Measurements from ENCODE around the gene ADCY4. TPM values are rescaled to one million over a fixed set of nuclear protein-coding genes. Genes with fewer than 3 reads are reported as not detected.

ADCY4 gene
- total and polyA plus RNA-seq, 5 donors, result 24.1 to 45.3 (median 33.4) TPM

DNA sequence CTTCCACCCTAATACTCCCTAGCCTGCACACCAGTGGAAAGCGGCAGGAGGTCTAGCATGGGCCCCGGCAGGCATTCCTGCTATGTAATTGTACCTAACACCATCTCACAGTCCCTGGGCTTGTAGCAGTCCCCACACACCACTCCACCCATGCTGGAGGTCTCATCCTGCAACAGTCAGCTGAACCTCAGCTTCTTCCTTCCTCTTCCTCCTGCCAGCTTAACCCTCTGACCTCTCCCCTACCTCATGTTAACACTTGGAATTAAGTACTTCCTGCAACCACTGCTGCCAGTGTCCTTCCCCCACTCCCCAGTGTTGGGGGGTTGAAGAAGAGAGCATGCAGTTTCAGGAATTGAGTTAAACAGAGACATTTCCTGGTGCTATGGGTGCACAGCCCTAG, 7.6 kb downstream of the ADCY4 start:
- 88% methylated on average over 2 of the region's 2 CpGs for WGBS
- H3K27ac ChIP-seq (ENCODE audit: low read length), result no peak overlapping the region
- H3K4me3 ChIP-seq (ENCODE audit: low read length), result no peak overlapping the region
- no peaks in the 10 kb centered on the region for H3K9me3 ChIP-seq (ENCODE audit: control insufficient read depth, low read length)
- intact Hi-C loops (cut with DNase I), result no loop called here
- H3K4me1 ChIP-seq (ENCODE audit: control insufficient read depth, insufficient read depth, low read length), result no peaks in the 10 kb centered on the region
- no peak for DNase-seq
- no peak for ATAC-seq
- no peaks in the 10 kb centered on the region for H3K27me3 ChIP-seq (ENCODE audit: control insufficient read depth, insufficient read depth)

DNA sequence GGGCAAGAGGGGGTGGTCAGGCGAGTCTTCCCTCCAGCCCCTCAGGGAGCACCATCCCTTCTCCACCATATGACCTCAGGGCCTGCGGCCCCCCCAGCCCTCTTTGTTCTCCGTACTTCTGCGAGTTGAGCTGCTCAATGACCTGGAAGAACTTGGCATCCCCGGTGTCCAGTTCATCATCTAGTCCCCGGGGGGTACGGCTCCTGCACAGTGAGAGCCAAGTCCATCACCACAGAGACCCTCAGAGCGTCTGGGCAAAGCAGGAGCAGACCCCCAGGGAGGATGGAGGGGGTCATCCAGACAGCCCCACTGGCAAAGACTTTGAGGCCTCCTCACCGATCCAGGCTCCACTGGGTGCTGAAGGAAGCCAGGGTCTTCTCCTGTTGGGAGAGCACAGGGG, 8.9 kb downstream of the ADCY4 start:
- Histone ChIP-seq H3K4me1 (ENCODE audit: control insufficient read depth, insufficient read depth, low read length) (no peaks in the 10 kb centered on the region), H3K4me3 (ENCODE audit: low read length) (no peak overlapping the region), H3K27ac (ENCODE audit: low read length) (no peak overlapping the region), H3K27me3 (ENCODE audit: control insufficient read depth, insufficient read depth) (no peaks in the 10 kb centered on the region), H3K9me3 (ENCODE audit: control insufficient read depth, low read length) (no peaks in the 10 kb centered on the region)
- no peak for DNase-seq
- intact Hi-C loops (cut with DNase I), result no loop called here
- no peak for ATAC-seq
- WGBS, result 79% methylated on average over 9 of the region's 9 CpGs

DNA sequence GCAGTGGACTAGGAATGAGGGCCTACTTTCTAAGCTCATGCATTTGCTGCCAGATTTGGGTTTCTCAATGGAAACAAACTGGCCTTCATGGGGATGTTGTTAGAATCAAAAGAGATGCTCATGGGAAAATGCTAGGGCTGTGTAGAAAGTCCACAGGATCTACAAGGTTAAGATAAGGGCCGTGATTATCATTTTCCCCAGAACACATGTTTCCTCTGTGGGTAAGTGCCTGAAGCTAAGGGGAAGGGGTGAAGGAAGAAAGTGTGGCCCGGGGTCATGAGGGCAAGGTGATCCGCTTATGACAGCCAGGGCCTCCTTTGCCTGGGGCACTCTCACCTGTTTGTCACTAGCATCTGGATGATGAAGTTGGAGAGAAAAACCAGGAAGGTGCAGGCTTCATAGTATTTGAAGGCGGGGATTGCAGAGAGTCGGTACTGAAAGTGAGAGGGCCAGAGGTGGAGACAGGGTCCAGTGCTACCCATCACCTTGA, 9.8 kb downstream of the ADCY4 start:
- Histone ChIP-seq H3K4me3 (ENCODE audit: low read length) (no peak overlapping the region), H3K9me3 (ENCODE audit: control insufficient read depth, low read length) (no peaks in the 10 kb centered on the region), H3K4me1 (ENCODE audit: control insufficient read depth, insufficient read depth, low read length) (no peaks in the 10 kb centered on the region), H3K27me3 (ENCODE audit: control insufficient read depth, insufficient read depth) (no peaks in the 10 kb centered on the region), H3K27ac (ENCODE audit: low read length) (no peak overlapping the region)
- 83% methylated on average over 5 of the region's 5 CpGs for WGBS
- ATAC-seq (no peak), DNase-seq (no peak)
- intact Hi-C loops (cut with DNase I), result no loop called here

DNA sequence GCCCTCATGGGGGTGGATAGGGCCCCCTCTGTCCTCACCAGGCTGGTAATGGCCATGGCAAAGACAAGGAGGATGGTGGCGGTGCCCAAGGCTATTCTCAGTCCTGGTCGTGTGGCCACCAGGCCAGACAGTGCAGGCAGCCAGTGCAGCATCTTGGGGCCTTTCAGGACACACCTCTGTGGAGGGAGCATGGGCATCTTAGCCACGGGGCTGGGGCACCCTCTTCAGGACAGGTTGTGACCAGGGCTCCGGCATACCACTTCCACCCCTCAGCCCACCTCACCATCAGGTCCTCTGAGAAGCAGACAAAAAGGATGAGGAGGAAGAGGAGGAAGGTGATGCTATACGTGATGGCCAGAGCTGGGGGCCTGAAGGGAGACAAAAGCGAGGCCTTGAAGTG, 10.8 kb downstream of the ADCY4 start:
- no peaks in the 10 kb centered on the region for H3K4me1 ChIP-seq (ENCODE audit: control insufficient read depth, insufficient read depth, low read length)
- no peaks in the 10 kb centered on the region for H3K27me3 ChIP-seq (ENCODE audit: control insufficient read depth, insufficient read depth)
- no peaks in the 10 kb centered on the region for H3K9me3 ChIP-seq (ENCODE audit: control insufficient read depth, low read length)
- intact Hi-C loops (cut with DNase I), result no loop called here
- peak in 1 of 2 donors; percentile 1 for ATAC-seq
- no peak overlapping the region for H3K4me3 ChIP-seq (ENCODE audit: low read length)
- WGBS, result 82% methylated on average over 6 of the region's 6 CpGs
- no peak overlapping the region for H3K27ac ChIP-seq (ENCODE audit: low read length)
- DNase-seq, result peak in 1 of 3 donors; percentile 6

DNA sequence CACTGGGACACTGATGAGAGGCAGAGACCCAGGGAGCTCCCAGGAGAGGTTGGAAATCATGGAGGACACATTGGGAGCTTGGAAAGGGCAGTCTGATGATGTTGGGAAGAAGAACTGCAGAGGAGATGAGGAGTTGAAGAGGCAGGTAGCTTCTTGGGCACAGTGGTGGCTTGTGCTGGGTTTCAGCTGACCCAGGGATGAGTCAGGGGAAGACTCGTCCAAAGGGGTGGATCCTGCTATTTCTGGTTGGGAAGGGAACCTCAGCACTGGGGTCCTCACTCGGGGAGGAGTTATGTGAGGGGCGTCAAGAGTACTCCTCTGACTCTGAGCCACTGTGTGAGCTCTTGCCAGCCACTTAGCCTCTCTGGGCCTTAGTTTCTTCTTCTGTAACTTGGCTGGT, 11.5 kb downstream of the ADCY4 start:
- Histone ChIP-seq H3K4me3 (ENCODE audit: low read length) (no peak overlapping the region), H3K4me1 (ENCODE audit: control insufficient read depth, insufficient read depth, low read length) (no peaks in the 10 kb centered on the region), H3K27ac (ENCODE audit: low read length) (no peak overlapping the region), H3K27me3 (ENCODE audit: control insufficient read depth, insufficient read depth) (no peaks in the 10 kb centered on the region), H3K9me3 (ENCODE audit: control insufficient read depth, low read length) (no peaks in the 10 kb centered on the region)
- ATAC-seq, result no peak
- intact Hi-C loops (cut with DNase I), result no loop called here
- DNase-seq, result no peak
- 63% methylated on average over 3 of the region's 3 CpGs for WGBS

DNA sequence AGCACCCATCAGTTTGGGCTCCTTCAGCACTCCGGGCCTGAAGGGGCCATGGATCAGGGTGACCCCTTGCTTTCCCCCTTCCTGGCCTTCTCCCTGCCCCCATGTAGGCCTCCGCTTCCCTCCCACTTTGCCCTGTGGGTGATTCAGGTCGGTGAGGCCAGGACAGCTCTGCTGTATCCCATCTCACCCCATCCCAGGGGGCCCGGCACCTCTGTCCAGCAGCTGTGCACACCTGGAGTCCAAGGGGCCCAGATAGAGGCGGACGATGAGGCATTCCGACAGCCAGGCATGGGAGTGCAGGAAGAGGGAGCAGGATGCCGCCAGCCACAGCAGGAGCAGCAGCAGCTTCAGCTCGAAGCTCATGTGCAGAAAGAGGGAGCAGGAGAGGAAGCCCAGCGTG, 12.2 kb downstream of the ADCY4 start:
- Histone ChIP-seq H3K4me1 (ENCODE audit: control insufficient read depth, insufficient read depth, low read length) (no peaks in the 10 kb centered on the region), H3K27ac (ENCODE audit: low read length) (no peak overlapping the region), H3K9me3 (ENCODE audit: control insufficient read depth, low read length) (no peaks in the 10 kb centered on the region), H3K4me3 (ENCODE audit: low read length) (no peak overlapping the region), H3K27me3 (ENCODE audit: control insufficient read depth, insufficient read depth) (no peaks in the 10 kb centered on the region)
- ATAC-seq (no peak), DNase-seq (peak in 1 of 3 donors; percentile 6)
- intact Hi-C loops (cut with DNase I), result no loop called here
- WGBS, result 76% methylated on average over 10 of the region's 10 CpGs

DNA sequence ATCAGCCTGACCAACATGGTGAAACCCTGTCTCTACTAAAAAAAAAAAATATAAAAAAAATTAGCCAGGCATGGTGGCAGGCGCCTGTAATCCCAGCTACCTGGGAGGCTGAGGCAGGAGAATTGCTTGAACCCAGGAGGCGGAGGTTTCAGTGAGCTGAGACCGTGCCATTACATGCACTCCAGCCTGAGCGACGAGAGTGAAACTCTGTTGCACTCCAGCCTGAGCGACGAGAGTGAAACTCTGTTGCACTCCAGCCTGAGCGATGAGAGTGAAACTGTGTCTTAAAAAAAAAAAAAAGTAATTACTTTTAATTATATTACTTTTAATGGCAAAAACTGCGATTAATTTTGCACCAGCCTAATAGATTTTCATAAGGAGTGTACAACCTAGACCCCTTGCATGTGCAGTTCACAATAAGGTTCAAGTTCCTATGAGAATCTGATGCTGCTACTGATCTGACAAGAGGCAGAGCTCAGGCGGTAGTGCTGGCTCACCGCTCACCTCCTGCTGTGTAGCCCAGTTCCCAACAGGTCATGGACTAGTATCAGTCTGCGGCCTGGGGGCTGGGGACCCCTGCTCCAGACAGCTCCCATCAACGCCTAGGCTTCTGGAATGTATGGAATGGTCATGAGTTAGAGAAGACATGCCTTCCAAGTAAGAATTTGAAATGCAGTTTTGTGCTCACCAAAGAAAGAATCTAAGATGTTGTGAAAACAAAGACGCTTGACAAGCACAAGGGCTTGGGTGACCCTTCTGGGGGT, 13.5 kb downstream of the ADCY4 start:
- 84% methylated on average over 14 of the region's 14 CpGs for WGBS
- no peaks in the 10 kb centered on the region for H3K27me3 ChIP-seq (ENCODE audit: control insufficient read depth, insufficient read depth)
- peaks cover 2% of the 10 kb centered on the region for H3K4me1 ChIP-seq (ENCODE audit: control insufficient read depth, insufficient read depth, low read length)
- DNase-seq, result no peak
- intact Hi-C loops (cut with DNase I), result no loop called here
- H3K27ac ChIP-seq (ENCODE audit: low read length), result no peak overlapping the region
- no peaks in the 10 kb centered on the region for H3K9me3 ChIP-seq (ENCODE audit: control insufficient read depth, low read length)
- no peak overlapping the region for H3K4me3 ChIP-seq (ENCODE audit: low read length)
- ATAC-seq, result no peak

DNA sequence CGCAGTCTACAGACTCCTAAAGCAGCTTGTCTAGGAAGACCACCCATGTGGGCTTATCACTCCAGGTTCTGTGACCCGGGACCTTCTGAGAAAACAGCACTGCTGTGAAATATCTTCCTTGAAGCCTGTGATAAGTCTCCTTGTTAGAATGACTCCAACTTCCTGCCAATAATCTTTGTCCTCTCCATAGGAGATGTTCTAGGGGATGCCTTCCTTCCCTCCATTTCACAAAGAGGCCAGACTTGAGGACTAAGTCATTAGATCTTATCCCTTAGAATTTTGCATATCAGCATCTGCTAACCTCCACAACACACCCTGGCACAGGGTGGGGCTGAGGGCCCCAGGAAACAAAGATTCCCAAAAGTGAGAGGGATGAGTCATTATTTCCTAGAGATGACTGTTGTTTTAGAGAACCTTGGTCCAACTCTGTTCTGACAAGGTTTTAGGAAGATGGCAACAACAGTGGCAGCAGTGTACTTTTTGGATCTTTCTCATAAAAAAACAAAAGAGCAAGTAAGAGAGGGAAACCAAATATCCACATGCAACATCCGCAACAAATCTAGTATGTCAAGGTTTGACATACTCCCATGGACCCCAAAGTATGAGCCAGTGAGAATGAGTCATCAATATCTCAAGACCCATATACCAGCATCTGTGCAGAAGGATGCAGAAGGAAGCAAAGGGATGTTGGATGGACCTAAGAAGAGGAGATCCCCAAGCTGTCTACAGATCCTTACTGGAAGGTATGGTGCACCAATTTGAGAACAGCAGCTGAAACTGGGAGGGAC, 17.5 kb downstream of the ADCY4 start:
- Histone ChIP-seq H3K4me1 (ENCODE audit: control insufficient read depth, insufficient read depth, low read length) (peaks cover 2% of the 10 kb centered on the region), H3K4me3 (ENCODE audit: low read length) (no peak overlapping the region), H3K27ac (ENCODE audit: low read length) (no peak overlapping the region), H3K27me3 (ENCODE audit: control insufficient read depth, insufficient read depth) (no peaks in the 10 kb centered on the region), H3K9me3 (ENCODE audit: control insufficient read depth, low read length) (no peaks in the 10 kb centered on the region)
- WGBS, result 79% methylated on average over 3 of the region's 3 CpGs
- ATAC-seq (peak in 1 of 2 donors; percentile 5), DNase-seq (no peak)
- intact Hi-C loops (cut with DNase I), result no loop called here

DNA sequence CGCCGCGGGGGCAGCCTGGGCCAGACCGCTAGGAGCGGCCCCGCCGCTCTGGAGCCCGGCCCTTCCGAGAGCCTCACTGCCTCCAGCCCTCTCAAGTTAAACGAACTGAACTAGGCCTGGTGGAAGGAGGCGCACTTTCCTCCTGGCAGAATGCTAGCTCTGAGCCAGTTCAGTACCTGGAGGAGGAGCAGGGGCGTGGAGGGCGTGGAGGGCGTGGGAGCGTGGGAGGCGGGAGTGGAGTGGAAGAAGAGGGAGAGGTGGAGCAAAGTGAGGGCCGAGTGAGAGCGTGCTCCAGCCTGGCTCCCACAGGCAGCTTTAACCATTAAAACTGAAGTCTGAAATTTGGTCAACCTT, 18.3 kb downstream of the ADCY4 start:
- 42% methylated on average over 18 of the region's 18 CpGs for WGBS
- Histone ChIP-seq H3K27me3 (ENCODE audit: control insufficient read depth, insufficient read depth) (no peaks in the 10 kb centered on the region), H3K4me3 (ENCODE audit: low read length) (no peak overlapping the region), H3K4me1 (ENCODE audit: control insufficient read depth, insufficient read depth, low read length) (peaks cover 2% of the 10 kb centered on the region), H3K9me3 (ENCODE audit: control insufficient read depth, low read length) (no peaks in the 10 kb centered on the region), H3K27ac (ENCODE audit: low read length) (peak overlapping the region; percentile 3)
- ATAC-seq (no peak), DNase-seq (no peak)
- intact Hi-C loops (cut with DNase I), result no loop called here

DNA sequence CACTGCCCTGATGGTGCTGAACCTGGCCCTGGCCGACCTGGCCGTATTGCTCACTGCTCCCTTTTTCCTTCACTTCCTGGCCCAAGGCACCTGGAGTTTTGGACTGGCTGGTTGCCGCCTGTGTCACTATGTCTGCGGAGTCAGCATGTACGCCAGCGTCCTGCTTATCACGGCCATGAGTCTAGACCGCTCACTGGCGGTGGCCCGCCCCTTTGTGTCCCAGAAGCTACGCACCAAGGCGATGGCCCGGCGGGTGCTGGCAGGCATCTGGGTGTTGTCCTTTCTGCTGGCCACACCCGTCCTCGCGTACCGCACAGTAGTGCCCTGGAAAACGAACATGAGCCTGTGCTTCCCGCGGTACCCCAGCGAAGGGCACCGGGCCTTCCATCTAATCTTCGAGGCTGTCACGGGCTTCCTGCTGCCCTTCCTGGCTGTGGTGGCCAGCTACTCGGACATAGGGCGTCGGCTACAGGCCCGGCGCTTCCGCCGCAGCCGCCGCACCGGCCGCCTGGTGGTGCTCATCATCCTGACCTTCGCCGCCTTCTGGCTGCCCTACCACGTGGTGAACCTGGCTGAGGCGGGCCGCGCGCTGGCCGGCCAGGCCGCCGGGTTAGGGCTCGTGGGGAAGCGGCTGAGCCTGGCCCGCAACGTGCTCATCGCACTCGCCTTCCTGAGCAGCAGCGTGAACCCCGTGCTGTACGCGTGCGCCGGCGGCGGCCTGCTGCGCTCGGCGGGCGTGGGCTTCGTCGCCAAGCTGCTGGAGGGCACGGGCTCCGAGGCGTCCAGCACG, 18.9 kb downstream of the ADCY4 start:
- Histone ChIP-seq H3K27me3 (ENCODE audit: control insufficient read depth, insufficient read depth) (no peaks in the 10 kb centered on the region), H3K4me1 (ENCODE audit: control insufficient read depth, insufficient read depth, low read length) (peaks cover 2% of the 10 kb centered on the region), H3K4me3 (ENCODE audit: low read length) (no peak overlapping the region), H3K9me3 (ENCODE audit: control insufficient read depth, low read length) (no peaks in the 10 kb centered on the region), H3K27ac (ENCODE audit: low read length) (peak overlapping the region; percentile 3)
- DNase-seq, result peak; percentile 73 to 86 (median 83)
- peak; percentile 44 to 72 for ATAC-seq
- intact Hi-C loops (cut with DNase I), result no loop called here
- 34% methylated on average over 70 of the region's 70 CpGs for WGBS
